Activated T-cell treated with anti-CD3 and anti-CD28 coated beads for 4 hours (primary cell): ENCODE measurements around the gene UIMC1.
"Not testable (repeated sequence)": the region's sequence is repeated elsewhere in the genome, so short reads cannot be mapped to it uniquely, and the experiment has no call there.

Source experiments
- DNase-seq: peaks from one replicate; pipeline ENCODE4 v3.0.0-alpha.2; 2020

The UIMC1 gene

DNA sequence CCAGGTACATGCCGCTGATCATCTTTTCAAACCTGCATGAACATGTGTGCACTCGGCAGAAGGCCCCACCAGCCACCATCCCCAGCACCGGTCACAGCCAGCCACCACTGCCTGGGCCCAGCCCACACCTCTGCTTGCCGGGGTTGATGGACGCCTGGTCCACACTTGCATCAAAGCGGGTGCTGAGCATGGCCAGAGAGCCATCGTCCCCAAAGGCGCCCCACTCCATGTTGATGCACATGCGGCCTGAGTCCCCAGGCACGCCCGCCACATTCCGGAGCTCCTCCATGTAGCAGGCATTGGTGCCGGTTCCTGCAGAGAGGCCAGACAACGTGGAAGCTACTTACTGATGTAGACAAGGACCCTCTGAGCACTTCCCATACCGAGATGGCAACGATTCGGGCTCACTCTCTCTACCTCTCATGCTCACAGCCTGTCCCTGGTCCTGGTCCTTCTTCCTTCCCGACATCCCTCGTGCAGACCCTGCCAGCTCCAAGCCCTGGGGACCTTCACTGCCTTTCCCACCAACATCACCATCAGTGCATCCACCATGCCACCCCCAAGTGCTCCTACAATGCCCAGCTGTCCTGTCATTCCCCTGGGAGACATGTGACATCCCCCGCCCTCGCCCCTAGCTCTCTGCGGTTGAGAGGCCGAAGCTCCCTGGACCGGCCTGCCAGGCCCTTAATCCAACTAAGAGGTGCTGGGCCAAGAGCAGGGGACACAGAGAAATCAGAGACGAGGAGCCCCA is 124.6 kb downstream of the UIMC1 start:
- DNase-seq, result no peak

GRCh38 chr5:176881021-176881749 is 125.4 kb downstream of the UIMC1 start:
- DNase-seq, result no peak

DNA sequence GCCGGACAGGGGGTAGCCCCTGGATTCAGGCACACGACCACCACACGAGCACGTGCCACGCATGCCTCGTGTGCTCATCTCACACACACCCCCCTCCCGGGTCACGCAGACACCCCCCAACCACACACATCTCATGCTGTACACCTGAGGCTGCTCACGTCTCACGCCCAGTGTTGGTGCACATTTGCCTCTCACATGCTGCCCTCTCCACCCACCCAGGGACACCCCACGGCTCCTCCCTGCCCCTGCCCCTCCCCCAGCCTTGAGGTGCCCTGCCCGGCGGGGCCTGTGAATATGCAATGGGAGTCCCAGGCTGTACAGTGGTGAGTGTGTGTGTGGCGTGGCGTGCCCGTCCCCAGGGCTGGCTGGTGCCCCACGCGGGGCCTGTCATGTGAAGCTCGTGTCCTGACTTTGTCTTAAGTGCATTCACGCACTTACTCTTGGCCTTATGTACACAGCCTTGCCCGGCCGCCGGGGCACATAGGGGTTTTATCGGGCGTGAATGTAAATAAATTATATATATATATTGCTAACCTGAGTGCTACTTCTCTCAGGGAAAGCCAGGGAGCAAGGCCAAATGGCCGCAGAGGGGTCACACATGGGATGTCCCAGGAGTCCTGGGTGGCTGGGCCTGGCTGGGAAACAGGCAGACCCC is 126.1 kb downstream of the UIMC1 start:
- DNase-seq, result no peak

DNA sequence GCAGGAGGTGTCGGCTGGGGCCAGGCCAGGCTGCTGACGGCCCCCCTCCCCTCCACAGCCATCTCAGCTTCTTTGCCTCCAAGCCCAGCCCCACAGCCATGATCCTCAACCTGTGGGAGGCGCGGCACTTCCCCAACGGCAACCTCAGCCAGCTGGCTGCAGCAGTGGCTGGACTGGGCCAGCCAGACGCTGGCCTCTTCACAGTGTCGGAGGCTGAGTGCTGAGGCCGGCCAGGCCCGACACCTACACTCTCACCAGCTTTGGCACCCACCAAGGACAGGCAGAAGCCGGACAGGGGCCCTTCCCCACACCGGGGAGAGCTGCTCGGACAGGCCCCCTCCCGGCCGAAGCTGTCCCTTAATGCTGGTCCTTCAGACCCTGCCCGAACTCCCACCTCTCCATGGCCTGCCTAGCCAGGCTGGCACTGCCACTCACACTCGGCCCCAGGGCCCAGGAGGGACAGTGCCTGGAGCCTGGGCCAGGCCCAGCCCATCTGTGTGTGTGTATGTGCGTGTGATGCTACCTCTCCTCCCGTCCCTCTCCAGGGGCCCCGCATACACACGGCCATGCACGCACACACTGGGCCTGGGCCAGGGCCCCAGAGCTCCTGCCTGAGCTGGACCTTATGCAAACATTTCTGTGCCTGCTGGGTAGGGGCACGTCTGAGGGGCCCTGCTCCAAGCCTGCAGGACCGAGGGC is 126.8 kb downstream of the UIMC1 start:
- no peak for DNase-seq

- no peak for DNase-seq
These were observed 127.5 kb downstream of the UIMC1 start for GRCh38 chr5:176878906-176879662.

DNA sequence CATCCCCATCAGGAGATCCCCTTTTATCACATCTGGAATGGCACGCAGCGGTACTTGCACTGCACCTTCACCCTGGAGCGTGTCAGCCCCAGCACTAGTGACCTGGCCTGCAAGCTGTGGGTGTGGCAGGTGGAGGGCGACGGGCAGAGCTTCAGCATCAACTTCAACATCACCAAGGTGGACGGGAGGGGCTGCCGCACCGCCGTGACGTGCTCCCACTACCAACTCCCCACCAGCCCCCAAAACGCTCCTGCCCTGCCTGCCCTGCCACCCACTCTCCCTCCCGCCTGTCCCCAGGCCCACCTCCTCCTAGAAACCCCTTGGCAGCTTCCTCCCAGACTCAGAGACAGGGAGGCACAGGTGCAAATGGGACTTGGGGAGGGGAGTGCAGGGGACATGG is 128.1 kb downstream of the UIMC1 start:
- no peak for DNase-seq

- DNase-seq, result no peak
These were observed 128.7 kb downstream of the UIMC1 start for GRCh38 chr5:176877793-176878331.

DNA sequence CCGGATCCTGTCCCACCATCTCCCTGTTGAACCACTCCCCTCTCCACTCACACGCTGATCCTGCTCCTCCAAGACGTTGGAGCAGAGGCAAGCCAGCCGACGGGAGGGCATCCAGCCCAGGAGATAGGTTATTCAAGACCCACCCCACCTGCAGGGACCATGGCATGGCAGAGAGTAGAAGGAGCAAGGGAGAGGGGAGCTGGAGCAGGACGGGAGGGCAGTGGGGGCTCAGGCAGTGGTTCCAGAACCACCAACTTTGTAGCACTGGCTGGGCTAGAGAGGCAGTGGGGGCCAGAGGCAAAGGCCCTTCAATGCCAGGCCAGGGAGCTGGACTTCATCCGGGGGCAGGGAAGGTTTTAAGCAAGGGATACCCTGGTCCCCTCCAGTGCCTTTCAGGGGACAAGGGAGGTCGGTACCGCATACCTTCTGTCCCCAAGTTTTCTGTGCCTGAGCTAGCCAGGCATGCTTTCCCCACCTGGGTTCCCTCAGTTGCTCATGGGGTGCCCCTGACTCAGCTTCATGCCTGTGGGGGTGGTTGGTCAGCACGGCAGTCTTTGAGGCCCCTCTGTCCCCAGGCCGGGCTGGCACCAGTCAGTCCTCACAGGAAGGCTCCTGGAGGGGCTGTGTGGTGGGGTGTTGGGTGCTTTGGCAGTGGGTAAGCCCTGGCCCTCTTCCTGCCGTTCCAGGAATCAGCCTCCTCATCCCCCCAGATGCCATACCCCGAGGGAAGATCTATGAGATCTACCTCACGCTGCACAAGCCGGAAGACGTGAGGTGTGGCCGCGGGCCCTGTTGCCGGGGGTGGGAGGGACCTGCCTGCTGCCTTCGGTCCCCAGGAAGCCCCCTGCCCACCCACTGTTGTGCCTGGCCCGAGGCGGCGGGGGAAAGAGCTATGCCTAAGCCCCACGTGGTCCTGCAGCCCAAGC is 129.8 kb downstream of the UIMC1 start:
- DNase-seq, result no peak

- DNase-seq, result no peak
These were observed 130.6 kb downstream of the UIMC1 start for GRCh38 chr5:176875783-176876505.

DNA sequence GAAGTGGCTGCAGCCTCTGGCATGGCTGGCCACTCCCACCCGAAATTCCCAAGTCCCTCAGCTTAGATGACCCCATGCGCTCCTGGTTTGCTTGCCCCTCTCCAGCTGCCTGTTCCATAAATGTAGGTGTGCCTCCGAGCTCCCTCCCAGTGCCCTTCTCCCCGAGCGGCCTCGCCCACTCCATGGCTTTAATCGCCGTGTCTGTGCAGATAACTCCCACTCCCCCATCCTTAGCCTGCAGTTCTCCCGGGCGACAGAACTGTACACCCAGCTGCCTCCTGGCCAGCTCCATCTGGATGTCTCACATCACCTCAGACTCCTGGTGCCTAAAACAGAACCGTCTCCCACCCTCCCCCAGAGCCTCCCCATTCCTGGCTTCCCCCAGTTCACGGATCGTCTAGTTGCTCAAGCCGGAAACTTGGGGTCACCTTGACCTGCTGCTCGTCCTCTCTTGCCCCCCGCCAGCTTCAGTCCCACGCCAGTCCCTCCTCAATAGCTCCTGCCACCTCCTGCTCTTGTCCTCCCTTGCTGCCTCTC is 131.5 kb downstream of the UIMC1 start:
- no peak for DNase-seq

GRCh38 chr5:176874198-176874780 is 132.3 kb downstream of the UIMC1 start:
- no peak for DNase-seq

- no peak for DNase-seq
These were observed 132.9 kb downstream of the UIMC1 start for GRCh38 chr5:176873541-176874172.

DNA sequence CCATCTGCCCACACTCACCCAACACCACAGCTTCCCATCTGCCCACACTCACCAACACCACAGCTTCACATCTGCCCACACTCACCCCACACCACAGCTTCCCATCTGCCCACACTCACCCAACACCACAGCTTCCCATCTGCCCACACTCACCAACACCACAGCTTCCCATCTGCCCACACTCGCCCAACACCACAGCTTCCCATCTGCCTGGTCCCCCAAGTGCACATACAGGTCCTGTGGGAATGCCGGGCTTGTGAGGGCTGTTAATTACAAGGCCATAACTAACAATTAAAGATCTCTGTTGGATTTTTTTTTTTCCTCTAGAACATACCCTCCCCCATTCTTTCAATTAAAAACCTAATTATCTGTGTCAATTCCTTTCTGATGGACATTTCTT is 133.6 kb downstream of the UIMC1 start:
- not testable (repeated sequence) for DNase-seq

DNA sequence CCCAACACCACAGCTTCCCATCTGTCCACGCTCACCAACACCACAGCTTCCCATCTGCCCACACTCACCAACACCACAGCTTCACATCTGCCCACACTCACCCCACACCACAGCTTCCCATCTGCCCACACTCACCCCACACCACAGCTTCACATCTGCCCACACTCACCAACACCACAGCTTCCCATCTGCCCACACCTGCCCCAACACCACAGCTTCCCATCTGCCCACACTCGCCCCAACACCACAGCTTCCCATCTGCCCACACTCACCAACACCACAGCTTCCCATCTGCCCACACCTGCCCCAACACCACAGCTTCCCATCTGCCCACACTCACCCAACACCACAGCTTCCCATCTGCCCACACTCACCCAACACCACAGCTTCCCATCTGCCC is 134.0 kb downstream of the UIMC1 start:
- not testable (repeated sequence) for DNase-seq

DNA sequence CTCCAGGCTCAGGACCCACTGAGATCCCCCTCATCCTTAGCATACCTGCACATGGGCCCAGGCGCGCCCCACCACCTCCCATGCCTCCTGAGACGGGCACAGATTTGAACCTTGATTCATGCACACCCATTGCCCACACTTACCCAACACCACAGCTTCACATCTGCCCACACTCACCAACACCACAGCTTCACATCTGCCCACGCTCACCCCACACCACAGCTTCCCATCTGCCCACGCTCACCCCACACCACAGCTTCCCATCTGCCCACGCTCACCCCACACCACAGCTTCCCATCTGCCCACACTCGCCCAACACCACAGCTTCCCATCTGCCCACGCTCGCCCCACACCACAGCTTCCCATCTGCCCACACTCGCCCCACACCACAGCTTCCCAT is 135.9 kb downstream of the UIMC1 start:
- not testable (repeated sequence) for DNase-seq

- no peak for DNase-seq
These were observed 136.4 kb downstream of the UIMC1 start for GRCh38 chr5:176870110-176870591.

- DNase-seq, result no peak
These were observed 137.0 kb downstream of the UIMC1 start for GRCh38 chr5:176869501-176870109.

GRCh38 chr5:176868731-176869130 is 137.8 kb downstream of the UIMC1 start:
- no peak for DNase-seq

GRCh38 chr5:176868126-176868525 is 138.5 kb downstream of the UIMC1 start:
- no peak for DNase-seq
